ENCODE data around the gene PCSK7. TPM values are rescaled to one million over a fixed set of nuclear protein-coding genes. Genes with fewer than 3 reads are reported as not detected.

PCSK7 gene
- total RNA-seq, 1 experiment from 2014 or later, result 50.7 TPM

DNA sequence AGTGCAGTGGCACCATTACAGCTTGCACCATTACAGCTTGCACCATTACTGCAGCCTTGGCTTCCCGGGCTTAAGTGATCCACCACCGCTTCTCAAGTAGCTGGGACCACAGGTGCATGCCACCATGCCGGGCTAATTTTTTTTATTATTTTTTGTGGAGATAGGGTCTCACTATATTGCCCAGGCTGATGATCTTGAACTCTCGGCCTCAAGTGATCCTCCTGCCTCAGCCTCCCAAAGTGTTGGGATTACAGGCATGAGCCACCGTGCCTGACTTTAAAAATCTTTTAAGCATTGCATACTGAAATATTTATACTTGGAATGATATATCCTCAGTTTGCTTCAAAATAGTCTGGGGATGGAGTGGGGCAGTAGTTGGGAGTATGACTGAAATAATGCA, 77.4 kb downstream of the PCSK7 start:
- Histone ChIP-seq H3K56ac (ENCODE audit: insufficient read length, low read depth, low read length) (no peak overlapping the region), H3K27ac (ENCODE audit: insufficient read length, low read depth, low read length) (no peak overlapping the region), H3K9ac (ENCODE audit: extremely low read depth, insufficient read length, low read length) (no peak overlapping the region), H3K23me2 (ENCODE audit: insufficient read length, low read depth, low read length, poor library complexity, severe bottlenecking) (no peaks in the 10 kb centered on the region), H3K4me1 (ENCODE audit: insufficient read depth, low read length) (no peaks in the 10 kb centered on the region), H3K4me2 (ENCODE audit: insufficient read depth, insufficient read length, low read length) (no peak overlapping the region), H3K23ac (ENCODE audit: insufficient read length, low read depth, low read length) (no peak overlapping the region), H3T11ph (ENCODE audit: low read length) (no peak overlapping the region), H4K91ac (ENCODE audit: insufficient read length, low read depth, low read length) (no peak overlapping the region), H2AFZ (ENCODE audit: low read length) (no peak overlapping the region), H4K8ac (replicated peaks; ENCODE audit: insufficient read length, low read depth, low read length) (no peak overlapping the region), H3K79me2 (ENCODE audit: insufficient read depth, low read length) (peaks cover 30% of the 10 kb centered on the region; the same call in 1 of the 2 replicates), H2AK5ac (ENCODE audit: insufficient read length, low read length) (no peak overlapping the region), H3K79me1 (ENCODE audit: insufficient read depth, low read depth, low read length, poor library complexity, severe bottlenecking) (peaks cover 12% of the 10 kb centered on the region), H2BK120ac (ENCODE audit: low read depth, low read length, poor library complexity, severe bottlenecking) (no peak overlapping the region), H3K27me3 (ENCODE audit: insufficient read depth, low read length) (no peaks in the 10 kb centered on the region), H4K20me1 (ENCODE audit: control insufficient read depth, insufficient read depth, insufficient read length) (no peaks in the 10 kb centered on the region), H2BK15ac (ENCODE audit: low read depth, low read length) (no peak overlapping the region), H2BK20ac (ENCODE audit: low read depth, low read length, poor library complexity, severe bottlenecking) (no peak overlapping the region), H3K9me3 (ENCODE audit: control insufficient read depth, low read depth, low read length) (no peaks in the 10 kb centered on the region), H3K14ac (ENCODE audit: insufficient read depth, low read length) (no peak overlapping the region), H2BK5ac (ENCODE audit: insufficient read length, low read length) (no peak overlapping the region), H4K5ac (ENCODE audit: insufficient read length, low read depth, low read length) (no peak overlapping the region), H3K18ac (ENCODE audit: insufficient read length, low read depth, low read length) (no peak overlapping the region), H3K4ac (ENCODE audit: low read depth, low read length) (no peak overlapping the region), H2BK12ac (ENCODE audit: insufficient read length, low read depth, low read length) (no peak overlapping the region)
- Mint-ChIP-seq H3K4me1 (peaks cover 0 to 4% of the 10 kb centered on the region in 2 experiments; a peak in 1 of 4 replicates), H3K4me3 (no peak overlapping the region), H3K27ac (0 out of 7 replicates have a peak overlapping the region, but pooled peaks of 1 of the 3 experiments have one; percentile 43), H3K36me3 (ENCODE audit: insufficient read depth in 1 of 3, low read depth in 3 of 3) (peaks cover 26 to 73% (median 47%) of the 10 kb centered on the region in 3 experiments), H3K9me3 (no peaks in the 10 kb centered on the region), H3K27me3 (ENCODE audit: low read depth) (no peaks in the 10 kb centered on the region)
- no peak for TF ChIP-seq CTCF (conservative IDR thresholded peaks at IDR 0.05)
- no CpG with 5 or more reads among the region's 5 CpGs for WGBS (ENCODE audit: extremely low coverage, insufficient read length, low lambda C conversion rate)
- no peak for DNase-seq

Other genes starting within 250 kb of the PCSK7 start
- gene SIK3, start 133.6 kb downstream of the PCSK7 start, total RNA-seq (2021), result 31.4 and 35.5 TPM in 2 replicates
- gene PAFAH1B2, start 87.8 kb downstream of the PCSK7 start, total RNA-seq (2021), result 158 and 161 TPM in 2 replicates
- gene SIDT2, start 53.3 kb downstream of the PCSK7 start, total RNA-seq (2021), result 18.3 and 20.9 TPM in 2 replicates
- gene TAGLN, start 32.7 kb downstream of the PCSK7 start, total RNA-seq (2021), result 176 and 188 TPM in 2 replicates
- 25.4 and 26.0 TPM in 2 replicates for gene RNF214, start 598 bp upstream of the PCSK7 start, total RNA-seq (2021)
- gene BACE1-AS, start 59.3 kb upstream of the PCSK7 start, total RNA-seq (2021), result 9.4 and 9.9 TPM in 2 replicates
- 10.2 and 10.6 TPM in 2 replicates for gene BACE1, start 84.2 kb upstream of the PCSK7 start, total RNA-seq (2021)
- 20.7 and 24.9 TPM in 2 replicates for gene CEP164, start 95.8 kb upstream of the PCSK7 start, total RNA-seq (2021)